ENCODE measurements around the gene MYO7A. TPM values are rescaled to one million over a fixed set of nuclear protein-coding genes. Genes with fewer than 3 reads are reported as not detected.

The MYO7A gene
- total RNA-seq = 1 to 10 TPM; 2.3 to 9.9 (median 6.7) TPM
- long read RNA-seq, donor 1, partial matches to known transcripts = 1 of 2 reads
- long read RNA-seq, donor 1, other reads (novel, unspliced or antisense) = 1 of 2 reads
- long read RNA-seq, donor 2 = 0 reads

GRCh38 chr11:77127920-77128691, at the start of gene MYO7A:
Gene MYO7A (plus strand): TSS chr11:77128246. CDS start chr11:77130635, 2,389 bp downstream.
- Histone ChIP-seq H3K4me3 (no peak within 1 kb of the TSS), H3K4me1 (ENCODE audit: low read depth) (peaks cover 19% of the 10 kb centered on the region), H3K36me3 (ENCODE audit: low read depth) (no peaks in the 10 kb centered on the region), H3K9me3 (no peaks in the 10 kb centered on the region)
- no peak for TF ChIP-seq CTCF (IDR thresholded peaks at IDR 0.05)
- ATAC-seq = peak; percentile 42
- peak; percentile 48 to 65 (median 61) for DNase-seq
- intact Hi-C loops (cut with DNase I, micrococcal nuclease) = loop anchor here in 1 of 2 donors (5.0 kb wide), 1 partner anchor 59 kb away; no protein-coding TSS in a partner anchor

GRCh38 chr11:77079666-77080065, 48.4 kb upstream of the MYO7A start:
- no peaks in the 10 kb centered on the region for H3K36me3 ChIP-seq (ENCODE audit: low read depth)
- no peak overlapping the region for H3K4me3 ChIP-seq
- no peak for DNase-seq
- ATAC-seq = no peak
- intact Hi-C loops (cut with DNase I, micrococcal nuclease) = no loop called here
- H3K9me3 ChIP-seq = no peaks in the 10 kb centered on the region
- TF ChIP-seq CTCF (IDR thresholded peaks at IDR 0.05) = no peak
- peaks cover 60% of the 10 kb centered on the region for H3K4me1 ChIP-seq (ENCODE audit: low read depth)

GRCh38 chr11:77080643-77081210, 47.3 kb upstream of the MYO7A start:
- TF ChIP-seq CTCF (IDR thresholded peaks at IDR 0.05) = no peak
- ATAC-seq (no peak), DNase-seq (peak in 1 of 3 donors; percentile 17)
- no peaks in the 10 kb centered on the region for H3K9me3 ChIP-seq
- H3K36me3 ChIP-seq (ENCODE audit: low read depth) = no peaks in the 10 kb centered on the region
- no peak overlapping the region for H3K4me3 ChIP-seq
- intact Hi-C loops (cut with DNase I, micrococcal nuclease) = no loop called here
- H3K4me1 ChIP-seq (ENCODE audit: low read depth) = peaks cover 62% of the 10 kb centered on the region

- no peaks in the 10 kb centered on the region for H3K9me3 ChIP-seq
- TF ChIP-seq CTCF (IDR thresholded peaks at IDR 0.05) = no peak
- intact Hi-C loops (cut with DNase I, micrococcal nuclease) = no loop called here
- H3K4me3 ChIP-seq = no peak overlapping the region
- no peaks in the 10 kb centered on the region for H3K36me3 ChIP-seq (ENCODE audit: low read depth)
- no peak for ATAC-seq
- peaks cover 63% of the 10 kb centered on the region for H3K4me1 ChIP-seq (ENCODE audit: low read depth)
- peak in 1 of 3 donors; percentile 28 for DNase-seq
Observed at GRCh38 chr11:77081381-77081851, 46.6 kb upstream of the MYO7A start.

- DNase-seq (peak in 2 of 3 donors; percentile 50 to 54), ATAC-seq (peak; percentile 28)
- no peak for TF ChIP-seq CTCF (IDR thresholded peaks at IDR 0.05)
- no peaks in the 10 kb centered on the region for H3K36me3 ChIP-seq (ENCODE audit: low read depth)
- no peak overlapping the region for H3K4me3 ChIP-seq
- intact Hi-C loops (cut with DNase I, micrococcal nuclease) = no loop called here
- no peaks in the 10 kb centered on the region for H3K9me3 ChIP-seq
- peaks cover 65% of the 10 kb centered on the region for H3K4me1 ChIP-seq (ENCODE audit: low read depth)
Observed at GRCh38 chr11:77081976-77082836, 45.8 kb upstream of the MYO7A start.
